Measurements from ENCODE around the gene CAMTA1.

- TF ChIP-seq CTCF (IDR thresholded peaks at IDR 0.05; ENCODE audit: insufficient read depth, low read length, poor library complexity, severe bottlenecking): no peak
- no peak for TF ChIP-seq EZH2phosphoT487 (conservative IDR thresholded peaks at IDR 0.05; ENCODE audit: low read length)
Observed at GRCh38 chr1:7333094-7333493, 547.8 kb downstream of the CAMTA1 start.

Measured in SU-DHL-6 (cell line).